ENCODE results near the gene TXNDC9.
A peak's percentile ranks its signal among the peaks of the same experiment; 100 is the strongest.
"Not testable (repeated sequence)": the region's sequence is repeated elsewhere in the genome, so short reads cannot be mapped to it uniquely, and the experiment has no call there.

The TXNDC9 gene, protein sequence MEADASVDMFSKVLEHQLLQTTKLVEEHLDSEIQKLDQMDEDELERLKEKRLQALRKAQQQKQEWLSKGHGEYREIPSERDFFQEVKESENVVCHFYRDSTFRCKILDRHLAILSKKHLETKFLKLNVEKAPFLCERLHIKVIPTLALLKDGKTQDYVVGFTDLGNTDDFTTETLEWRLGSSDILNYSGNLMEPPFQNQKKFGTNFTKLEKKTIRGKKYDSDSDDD

DNA sequence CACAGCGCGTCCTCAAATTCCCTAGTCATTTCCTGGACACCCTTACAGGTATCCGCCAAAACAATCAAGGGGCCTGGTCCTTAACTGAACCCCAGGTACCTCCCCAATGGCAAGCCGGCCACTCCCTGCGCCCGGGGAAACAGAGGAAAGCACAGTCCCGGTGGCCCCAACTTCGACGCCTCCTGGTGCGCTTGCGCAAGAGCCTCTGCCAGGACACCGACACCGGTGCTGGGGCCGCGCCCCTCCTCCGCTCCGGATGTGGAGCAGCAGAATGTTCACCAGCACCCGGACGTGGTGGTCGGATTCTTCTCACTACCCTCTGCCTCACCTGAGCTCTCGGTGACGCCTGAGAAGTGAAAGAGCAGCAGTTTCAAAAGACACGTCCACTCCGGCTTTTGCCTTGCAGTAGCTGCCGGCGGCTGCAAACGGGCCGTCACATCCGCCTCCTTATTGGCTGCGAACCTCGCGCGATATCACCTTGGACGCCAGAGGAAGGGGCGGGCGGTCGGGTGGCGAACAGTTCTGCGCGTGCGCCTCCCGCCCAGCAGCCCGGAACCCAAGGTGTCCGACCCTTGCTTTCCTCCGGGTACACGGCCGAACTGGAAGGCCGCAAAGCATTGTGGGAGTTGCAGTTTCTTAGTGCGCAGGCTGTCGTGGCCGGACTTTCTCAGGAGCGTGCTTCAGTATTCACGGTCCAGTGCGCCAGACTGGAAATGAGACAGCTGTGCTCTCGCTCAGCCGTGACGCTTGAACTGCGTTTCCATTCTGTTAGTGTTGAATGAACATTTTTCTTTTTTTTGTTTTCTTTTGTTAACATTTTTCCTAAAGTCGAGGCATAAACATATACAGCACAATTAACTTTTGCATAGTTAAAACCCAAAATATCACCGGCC lies at the start of gene TXNDC9:
Gene TXNDC9 (minus strand): TSS at position 423 of the 893 bp plus-strand sequence. CDS start 3,123 bp downstream, outside the sequence.
- DNase-seq (ENCODE audit: low spot score) = peak; percentile 100

DNA sequence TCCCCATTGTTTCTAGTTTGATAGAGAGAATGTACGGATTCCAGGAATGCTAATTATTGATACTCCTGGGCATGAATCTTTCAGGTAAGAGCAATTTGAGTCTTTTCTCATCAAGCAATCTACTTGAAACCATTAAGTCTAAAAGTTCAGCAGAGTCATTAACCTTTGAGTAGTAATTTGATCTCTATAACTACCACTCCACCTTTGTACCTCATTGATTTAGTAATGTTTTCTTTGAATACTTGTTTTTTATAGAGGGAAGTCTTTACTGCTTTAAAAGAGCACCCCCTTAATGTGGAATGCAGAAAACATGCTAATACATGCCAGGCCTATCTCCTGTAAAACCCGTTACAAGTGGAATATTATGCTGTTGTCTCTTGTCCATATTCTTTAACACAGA lies 46.0 kb upstream of the TXNDC9 start:
- DNase-seq (ENCODE audit: low spot score) = no peak

DNA sequence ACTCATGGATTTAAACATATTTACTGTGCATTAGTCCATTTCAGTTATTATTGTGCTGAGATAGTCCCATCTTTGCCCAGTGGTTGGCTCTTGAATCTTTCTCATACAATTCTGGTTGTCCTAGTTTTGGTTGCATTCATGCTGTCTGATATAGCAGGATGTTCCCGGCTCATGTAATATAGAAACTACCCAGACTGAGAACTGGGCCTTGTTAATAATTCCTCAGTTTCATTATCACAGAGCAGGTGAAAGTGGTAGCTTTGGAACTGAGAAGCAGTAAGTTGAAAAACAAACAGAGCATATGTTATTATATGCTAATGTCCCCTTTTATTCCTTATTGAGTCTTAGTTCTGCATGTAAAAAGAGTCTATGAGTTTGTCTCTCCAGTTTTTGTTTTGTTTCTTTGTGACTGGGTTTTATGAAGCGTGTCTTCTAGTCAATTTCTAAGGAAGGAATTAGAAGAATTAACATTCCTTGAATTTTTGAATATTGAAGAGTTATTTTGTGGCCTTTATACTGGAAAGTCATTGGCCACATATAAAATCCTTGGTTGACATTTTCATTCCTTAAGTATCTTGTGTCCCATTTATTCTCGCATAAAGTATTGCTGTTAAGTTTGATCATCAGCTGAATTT lies 44.4 kb upstream of the TXNDC9 start:
- DNase-seq (ENCODE audit: low spot score) = no peak

DNA sequence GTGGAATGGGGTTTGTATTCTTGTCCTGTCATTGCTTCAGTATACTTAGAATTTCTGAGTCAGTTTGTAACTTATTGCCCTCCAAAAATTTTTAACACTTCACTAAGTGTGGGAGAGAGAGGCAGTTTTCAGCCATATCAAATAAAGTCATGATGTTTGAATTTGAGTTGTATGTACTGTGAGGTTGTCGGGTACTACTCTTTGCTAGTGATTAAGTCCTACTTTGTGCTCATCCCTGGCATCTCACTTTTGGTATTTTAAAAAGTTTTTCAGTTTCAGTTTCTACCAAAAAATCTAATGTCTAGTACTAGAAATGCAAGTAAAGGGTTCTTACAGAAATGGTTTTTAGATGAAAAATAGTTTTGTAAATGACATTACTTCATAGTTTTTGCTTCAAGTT lies 41.7 kb upstream of the TXNDC9 start:
- no peak for DNase-seq (ENCODE audit: low spot score)

DNA sequence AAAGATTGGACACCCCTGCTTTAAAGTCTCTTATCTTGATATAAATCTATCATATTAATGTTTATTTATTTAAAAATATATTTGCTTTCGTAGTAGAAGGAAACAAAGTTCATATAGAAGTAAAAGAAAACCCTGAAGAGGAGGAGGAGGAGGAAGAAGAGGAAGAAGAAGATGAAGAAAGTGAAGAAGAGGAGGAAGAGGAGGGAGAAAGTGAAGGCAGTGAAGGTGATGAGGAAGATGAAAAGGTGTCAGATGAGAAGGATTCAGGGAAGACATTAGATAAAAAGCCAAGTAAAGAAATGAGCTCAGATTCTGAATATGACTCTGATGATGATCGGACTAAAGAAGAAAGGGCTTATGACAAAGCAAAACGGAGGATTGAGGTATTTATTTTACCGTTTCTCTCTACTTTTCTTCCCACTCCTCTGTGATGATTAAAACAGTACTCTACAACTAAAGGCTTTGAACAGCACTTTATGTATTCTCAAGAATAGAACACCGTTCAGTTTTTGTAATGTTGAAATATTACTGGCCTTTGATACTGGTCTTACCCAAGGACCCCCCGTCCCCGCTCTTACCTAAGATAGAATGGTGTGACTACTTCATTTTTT lies 40.2 kb upstream of the TXNDC9 start:
- DNase-seq (ENCODE audit: low spot score) = no peak

DNA sequence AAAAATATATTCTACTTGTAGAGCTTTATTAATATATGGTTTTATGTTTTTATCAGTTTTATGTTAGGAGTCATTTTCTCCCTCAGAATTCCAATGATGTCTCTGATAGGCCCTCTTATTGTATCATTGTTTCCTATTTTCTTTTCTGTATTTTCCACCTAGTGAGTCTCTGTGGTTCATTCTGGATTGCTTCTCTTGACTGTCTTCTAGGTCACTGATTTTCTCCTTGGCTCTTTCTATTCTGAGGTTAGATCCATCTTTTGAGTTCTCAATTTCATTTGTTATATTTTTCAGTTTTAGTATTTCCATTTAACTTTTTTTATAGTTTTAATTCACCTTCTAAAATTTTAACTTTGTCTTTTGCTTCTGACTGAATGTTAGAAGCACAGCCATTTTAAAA lies 38.6 kb upstream of the TXNDC9 start:
- no peak for DNase-seq (ENCODE audit: low spot score)

DNA sequence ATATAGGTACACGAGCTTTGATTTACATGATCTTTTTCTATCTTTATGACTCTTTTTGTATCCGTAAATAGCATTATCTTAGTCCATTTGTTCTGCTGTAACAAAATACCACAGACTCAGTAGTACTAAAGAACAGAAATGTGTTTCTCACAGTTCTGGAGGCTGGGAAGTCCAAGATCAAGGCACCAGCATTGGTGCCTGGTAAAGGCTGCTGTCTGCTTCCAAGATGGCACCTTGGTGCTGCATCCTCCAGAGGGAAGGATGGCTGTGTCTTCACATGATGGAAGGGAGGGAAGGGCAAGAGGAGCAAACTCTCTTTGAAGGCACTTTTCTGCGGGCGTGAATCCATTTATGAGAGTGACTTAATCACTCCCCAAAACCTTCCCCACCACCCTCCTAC lies 37.0 kb upstream of the TXNDC9 start:
- DNase-seq (ENCODE audit: low spot score) = no peak

DNA sequence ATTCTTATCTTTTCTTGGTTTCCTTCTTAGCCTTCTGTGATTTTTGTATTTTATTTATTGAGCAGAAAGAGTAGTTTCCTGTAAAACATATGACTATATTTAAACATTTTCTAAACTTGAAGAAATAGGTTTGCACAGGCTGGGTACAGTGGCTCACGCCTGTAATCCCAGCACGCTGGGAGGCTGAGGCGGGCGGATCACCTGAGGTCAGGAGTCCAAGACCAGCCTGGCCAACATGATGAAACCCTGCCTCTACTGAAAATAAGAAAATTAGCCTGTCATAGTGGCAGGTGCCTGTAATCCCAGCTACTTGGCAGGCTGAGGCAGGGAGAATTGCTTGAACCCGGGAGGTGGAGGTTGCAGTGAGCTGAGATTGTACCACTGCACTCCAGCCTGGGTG lies 32.7 kb upstream of the TXNDC9 start:
- not testable (repeated sequence) for DNase-seq (ENCODE audit: low spot score)

DNA sequence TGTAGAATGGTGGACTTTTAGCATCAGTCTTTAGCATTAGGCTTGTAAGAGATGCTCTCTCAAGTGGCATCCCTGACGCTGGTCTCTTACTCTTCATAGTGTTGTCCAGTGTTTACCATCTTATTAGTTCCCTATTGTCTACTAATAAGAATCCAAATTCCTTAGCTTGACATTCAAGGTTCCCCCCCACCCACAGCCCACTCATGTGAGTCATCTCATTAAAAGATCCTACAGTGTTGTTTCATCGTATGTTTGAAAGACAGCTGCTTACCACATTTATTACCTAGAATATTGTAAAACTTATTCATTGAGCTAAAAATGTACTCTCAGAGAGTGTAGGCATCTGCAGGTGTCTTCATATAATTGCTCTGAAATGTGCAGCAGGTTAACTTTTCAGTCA lies 29.5 kb upstream of the TXNDC9 start:
- no peak for DNase-seq (ENCODE audit: low spot score)

DNA sequence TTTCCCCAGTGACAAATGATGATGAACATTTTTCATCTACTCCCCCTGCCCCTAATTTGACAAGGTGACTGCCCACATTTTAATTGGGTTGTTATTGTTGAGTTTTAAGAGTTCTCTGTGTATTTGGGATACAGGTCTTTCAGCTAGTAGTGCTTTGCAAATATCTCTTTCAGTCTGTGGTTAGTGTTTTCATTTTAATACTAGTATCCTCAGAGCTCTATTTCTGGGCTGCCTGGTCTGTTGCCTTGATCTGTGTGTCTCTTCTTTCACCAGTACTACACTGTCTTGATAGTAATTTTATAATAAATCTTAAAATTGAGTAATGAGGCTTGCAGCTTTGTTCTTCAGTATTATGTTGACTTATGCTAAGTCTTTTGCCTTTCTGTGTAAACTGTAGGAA lies 20.7 kb upstream of the TXNDC9 start:
- no peak for DNase-seq (ENCODE audit: low spot score)

DNA sequence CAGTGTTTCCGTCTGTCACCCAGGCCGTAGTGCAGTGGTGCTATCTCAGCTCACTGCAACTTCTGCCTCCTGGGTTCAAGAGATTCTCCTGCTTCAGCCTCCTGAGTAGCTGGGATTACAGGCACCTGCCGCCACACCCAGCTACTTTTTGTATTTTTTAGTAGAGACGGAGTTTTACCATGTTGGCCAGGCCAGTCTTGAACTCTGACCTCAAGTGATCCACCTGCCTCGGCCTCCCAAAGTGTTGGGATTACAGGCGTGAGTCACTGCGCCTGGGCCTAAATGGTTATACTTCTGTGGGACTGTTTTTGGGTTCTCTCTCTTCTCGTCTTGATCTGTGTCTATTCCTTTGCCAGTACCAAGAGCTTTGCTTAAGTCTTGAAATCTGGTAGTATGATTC lies 18.7 kb upstream of the TXNDC9 start:
- not testable (repeated sequence) for DNase-seq (ENCODE audit: low spot score)

DNA sequence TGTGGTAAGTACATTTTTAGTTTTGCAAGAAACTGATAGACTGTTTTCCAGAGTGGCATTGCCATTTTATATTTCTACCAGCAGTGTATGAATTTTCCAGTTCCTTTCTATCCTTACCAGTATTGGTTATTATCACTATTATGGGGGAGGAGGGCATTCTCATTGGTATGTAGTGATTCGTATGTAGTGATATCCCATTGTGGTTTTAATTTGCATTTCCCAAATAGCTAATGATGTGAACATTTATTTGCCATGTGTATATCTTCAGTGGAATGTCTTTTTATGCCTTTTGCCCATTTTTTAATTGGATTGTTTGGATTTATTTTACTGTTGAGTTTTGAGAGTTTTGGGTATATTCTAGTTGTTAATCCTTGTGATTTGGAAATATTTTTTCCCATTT lies 17.9 kb upstream of the TXNDC9 start:
- DNase-seq (ENCODE audit: low spot score) = no peak

DNA sequence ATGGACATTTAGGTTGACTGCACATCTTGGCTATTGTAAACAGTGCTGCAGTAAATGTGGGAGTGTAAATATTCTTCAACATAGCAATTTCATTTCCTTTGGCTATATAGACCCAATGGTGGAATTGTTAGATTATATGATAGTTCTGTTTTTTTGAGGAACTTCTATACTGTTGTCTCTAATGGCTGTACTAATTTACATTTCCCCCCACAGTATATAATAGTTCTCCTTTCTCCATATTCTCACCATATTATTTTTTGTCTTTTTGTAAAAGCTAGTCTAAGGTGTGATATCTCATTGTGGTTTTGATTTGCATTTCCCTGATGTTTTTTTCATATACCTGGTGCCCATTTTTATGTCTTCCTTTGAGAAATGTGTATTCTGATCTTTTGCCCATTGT lies 14.1 kb upstream of the TXNDC9 start:
- no peak for DNase-seq (ENCODE audit: low spot score)

DNA sequence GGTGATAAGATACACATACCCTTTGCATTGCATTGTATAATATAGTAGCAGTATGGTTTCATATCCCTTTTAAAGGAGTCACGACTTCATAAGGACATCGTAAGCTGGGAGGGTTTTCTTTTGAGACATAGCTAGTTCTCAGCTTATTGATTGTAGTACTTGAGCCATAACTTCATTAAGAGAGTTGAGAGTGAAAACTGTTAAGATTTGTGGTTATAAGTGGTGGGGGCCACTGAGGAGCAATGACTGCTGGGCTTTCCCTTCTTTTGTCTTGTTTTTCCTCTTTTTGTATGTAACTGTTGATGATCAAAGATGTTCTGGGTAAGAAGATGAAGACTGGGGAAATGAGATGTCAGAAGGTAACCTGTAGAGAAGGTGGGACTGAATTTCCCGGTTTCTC lies 12.0 kb upstream of the TXNDC9 start:
- no peak for DNase-seq (ENCODE audit: low spot score)

DNA sequence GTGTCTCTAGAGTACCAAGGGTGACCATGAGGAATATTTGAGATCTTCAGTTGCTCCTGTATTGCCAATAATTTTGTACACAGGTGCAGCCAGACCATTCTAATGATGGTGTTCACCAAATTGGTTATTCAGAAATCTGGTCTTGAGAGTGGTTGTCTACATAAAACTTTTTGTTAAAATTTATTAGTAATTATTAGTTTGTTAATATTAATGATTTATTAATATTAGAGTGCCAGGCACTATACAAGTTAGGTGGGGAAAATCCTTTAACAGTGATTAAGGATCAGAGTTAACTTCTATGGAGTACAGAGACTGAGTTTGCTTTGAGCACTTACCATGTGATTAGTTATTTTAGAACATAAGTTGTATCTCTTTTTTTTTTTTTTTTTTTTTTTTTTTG lies 10.1 kb upstream of the TXNDC9 start:
- no peak for DNase-seq (ENCODE audit: low spot score)

DNA sequence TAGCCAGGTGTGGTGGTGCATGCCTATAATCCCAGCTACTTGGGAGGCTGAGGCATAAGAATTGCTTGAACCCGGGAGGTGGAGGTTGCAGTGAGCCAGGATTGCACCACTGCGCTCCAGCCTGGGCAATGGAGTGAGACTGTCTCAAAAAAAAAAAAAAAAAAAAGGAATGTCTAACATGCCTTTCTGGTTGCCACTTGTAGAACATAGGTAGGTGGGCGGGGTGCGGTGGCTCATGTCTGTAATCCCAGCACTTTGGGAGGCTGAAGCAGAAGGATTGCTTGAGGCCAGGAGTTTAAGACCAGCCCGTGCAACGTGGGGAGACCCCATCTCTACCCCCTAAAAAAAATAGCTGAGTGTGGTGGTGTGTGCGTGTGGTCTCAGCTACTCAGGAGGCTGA lies 9.3 kb upstream of the TXNDC9 start:
- not testable (repeated sequence) for DNase-seq (ENCODE audit: low spot score)

DNA sequence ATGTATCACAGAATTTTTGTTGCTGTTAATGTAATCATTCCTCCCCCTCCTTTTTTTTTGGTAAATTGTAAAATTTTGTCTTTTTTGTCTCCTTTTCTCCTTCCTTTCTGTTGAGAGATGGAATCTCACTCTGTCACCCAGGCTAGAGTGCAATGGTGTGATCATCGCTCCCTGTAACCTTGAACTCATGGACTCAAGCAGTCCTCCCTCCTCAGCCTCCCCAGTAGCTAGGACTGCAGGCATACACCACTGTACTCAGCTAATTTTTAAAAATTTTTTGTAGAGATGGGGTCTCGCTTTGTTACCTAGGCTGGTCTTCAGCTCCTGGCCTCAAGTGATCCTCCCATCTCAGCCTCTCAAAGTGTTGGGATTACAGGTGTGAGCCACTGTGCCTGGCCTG lies 6.4 kb upstream of the TXNDC9 start:
- no peak for DNase-seq (ENCODE audit: low spot score)

DNA sequence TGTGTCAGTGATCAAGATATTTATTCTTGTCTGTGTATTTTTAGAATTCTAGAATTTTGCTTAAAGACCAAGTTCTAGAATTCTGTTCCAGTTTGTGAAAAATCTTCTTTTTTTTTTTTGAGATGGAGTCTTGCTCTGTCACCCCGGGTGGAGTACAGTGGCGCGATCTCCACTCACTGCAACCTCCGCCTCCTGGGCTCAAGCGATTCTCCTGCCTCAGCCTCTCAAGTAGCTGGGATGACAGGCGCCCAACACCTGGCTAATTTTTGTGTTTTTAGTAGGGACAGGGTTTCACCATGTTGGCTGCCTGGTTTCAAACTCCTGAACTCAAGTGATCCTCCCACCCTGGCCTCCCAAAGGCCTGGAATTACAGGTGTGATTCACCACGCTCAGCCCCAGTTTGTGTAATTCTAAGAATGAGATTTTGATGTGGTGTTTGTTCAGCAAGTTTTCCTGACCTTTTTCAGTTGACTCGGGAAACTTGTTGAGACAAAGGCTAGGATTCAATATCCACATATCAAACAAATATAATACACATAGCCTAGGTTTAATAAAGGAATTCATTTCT lies 4.6 kb upstream of the TXNDC9 start:
- DNase-seq (ENCODE audit: low spot score) = no peak

DNA sequence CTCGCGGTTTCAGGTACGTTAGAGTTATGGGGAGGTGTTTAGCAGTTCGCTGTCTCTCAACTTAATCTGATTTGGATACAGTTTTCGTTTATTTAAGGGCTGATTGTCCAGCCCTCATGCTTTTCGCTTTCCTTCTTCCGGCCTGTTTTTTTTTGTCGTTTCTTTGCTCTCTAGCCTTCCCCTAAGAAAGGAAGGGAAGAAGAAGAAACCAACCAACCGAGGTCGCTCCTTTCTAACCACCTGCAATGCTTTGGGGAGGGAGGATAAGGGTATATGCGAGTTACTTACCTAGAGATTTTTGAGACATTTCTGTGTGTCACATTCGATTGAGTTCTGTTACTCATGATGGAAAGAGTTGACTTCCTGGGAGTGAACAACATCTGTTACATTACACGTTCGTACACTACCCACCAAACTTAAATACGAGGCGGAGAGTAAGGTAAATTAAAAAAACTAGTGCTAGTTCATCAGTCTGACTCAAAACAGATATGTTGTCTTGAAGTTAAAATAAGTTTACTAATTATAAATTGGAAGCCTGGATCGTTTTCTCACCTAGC lies 2.0 kb upstream of the TXNDC9 start:
- DNase-seq (ENCODE audit: low spot score) = peak; percentile 73

DNA sequence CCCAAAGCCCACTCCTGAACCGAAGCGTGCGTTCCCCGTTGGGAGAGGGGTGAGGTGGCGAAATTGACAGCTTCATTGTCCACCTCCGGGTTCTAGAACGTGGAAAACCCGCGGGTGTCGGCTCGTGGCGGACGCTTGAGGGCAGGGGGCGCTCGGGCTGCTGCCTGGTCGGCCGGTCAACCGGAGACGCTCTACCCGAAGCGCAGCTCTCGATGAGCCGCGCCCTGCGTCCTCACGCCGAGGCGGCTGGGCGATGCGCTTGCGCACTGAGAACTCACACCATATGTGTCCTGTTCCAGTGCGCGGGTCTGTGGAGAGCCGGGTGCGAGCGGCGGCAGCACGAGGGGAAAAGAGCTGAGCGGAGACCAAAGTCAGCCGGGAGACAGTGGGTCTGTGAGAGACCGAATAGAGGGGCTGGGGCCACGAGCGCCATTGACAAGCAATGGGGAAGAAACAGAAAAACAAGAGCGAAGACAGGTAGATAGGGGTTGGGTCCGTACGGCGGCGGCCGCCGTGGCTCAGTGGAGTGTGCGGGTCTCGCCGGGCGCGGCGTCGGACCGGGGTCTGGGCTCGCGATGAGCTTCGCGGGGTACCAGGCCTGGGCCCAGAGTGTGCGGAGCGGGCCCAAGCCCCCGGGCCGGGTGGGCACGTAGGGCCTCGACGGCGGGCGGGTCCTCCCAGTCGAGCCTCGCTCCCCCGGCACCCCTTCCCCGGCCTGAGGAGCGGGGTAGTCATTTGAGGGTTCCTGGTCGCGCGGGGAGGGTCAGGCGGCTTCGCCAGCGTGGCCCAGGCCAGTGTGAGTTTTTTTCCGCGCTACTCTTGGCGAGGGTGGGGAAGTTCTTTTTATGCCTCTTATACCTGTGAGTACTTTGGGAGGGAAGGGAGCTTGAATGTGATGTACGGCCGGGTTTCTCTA lies 1.2 kb upstream of the TXNDC9 start, which contains the start of gene EIF5B:
Gene EIF5B (plus strand): TSS at position 277 of the 916 bp plus-strand sequence. CDS start 166 bp downstream, at position 443.
- DNase-seq (ENCODE audit: low spot score) = peak; percentile 97

DNA sequence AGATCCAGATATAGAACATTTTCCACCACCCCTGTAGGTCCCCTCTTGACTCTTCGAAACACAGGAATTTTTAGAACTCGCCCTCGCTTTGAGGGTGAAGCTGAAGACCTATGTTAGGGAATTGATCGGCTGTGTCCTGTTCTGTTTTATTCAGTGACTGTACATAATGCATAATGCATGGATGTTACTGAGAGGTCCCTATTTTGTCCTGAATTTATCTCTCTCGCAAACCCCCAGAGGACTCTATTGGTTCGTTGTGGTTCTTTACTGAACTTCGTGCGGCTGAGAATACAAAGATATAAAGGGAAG lies 625 bp upstream of the TXNDC9 start:
- DNase-seq (ENCODE audit: low spot score) = no peak
